ENCODE data around the gene KNDC1.

KNDC1 gene

DNA sequence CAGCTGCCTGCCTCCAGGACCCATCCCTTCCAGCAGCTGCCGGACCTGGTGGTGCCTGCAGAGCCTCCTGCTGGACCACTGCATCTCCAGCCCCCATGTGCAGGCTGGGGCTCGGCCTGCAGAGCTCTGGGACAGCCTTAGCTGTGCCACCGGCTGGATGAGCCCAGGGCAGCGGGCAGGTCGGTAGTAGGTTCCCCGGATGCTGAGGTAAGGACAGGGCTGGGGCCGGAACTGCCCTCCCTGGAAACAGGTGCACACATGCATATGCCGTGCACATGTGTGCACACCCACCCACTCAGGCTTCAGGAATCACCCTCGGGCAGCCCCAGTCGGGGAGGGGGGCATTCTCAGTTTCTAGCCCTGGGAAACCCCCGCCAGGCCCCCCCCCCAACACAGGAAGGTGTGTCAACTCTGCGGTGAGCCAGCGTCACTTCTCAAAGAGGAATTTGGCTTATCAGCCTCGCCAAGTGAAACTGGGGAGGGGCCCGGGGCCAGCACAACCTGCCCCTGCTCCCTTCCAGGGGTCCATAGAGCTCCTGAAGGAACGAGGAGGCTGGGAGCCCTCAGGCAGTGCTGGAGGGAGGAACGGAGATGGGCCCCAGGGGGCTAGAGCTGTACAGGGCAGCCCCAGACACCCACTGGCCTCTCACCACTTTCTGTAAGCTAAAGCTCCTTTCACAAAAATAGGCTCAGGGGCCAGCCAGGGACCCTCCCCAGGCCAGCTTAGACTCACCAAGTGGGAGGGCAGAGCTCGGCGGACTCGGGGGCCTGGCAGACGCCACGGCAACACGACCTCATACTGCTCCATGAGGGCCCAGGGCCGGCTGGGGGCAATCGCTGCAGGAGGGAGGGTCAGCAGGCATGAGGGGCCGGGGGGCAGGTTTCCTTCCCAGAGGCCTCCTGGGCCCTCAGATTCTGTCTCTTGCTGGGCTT is 115.0 kb downstream of the KNDC1 start:
- DNase-seq (ENCODE audit: low read depth in 2 of 2), result peak; percentile 55 to 61

GRCh38 chr10:133275684-133276092 is 115.7 kb downstream of the KNDC1 start:
- DNase-seq (ENCODE audit: low read depth in 2 of 2), result no peak
